Measurements from ENCODE around the gene NIN. TPM values are rescaled to one million over a fixed set of nuclear protein-coding genes. Genes with fewer than 3 reads are reported as not detected.

Gene NIN
- total and polyA plus RNA-seq, 7 donors = 7.3 to 47.7 (median 24.3) TPM

DNA sequence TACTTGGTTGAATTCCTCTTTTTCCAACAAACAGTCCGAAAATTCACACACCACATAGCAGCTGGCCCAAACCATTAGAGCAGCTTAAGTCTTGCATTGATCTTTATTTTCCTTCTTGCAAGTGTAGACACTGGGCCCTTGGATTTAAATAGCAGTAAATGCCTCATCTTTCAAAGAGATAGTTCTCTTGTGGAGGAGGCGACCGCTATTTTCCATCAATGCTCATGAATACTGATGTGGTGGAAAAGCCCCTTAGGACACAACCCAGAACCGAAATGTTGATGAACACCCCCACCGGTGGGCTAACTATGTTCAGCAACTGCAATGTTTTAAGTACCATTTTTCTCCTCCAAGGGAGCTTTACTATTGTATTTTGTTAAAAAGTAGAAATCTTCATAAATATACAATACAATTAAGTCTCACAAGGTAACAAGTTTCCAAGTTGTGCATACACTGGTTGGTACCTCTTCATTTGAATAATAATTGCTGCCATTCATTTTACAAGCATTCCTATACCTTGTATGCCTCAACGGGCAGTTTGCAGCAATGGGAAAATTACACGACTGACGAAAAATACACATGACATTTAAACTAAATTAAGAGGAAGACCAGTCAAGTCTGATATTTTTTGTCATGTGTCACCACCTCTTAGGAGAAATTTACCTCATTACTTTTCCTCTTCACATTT lies 18.0 kb downstream of the NIN start:
- intact Hi-C loops (cut with DNase I) = no loop called here
- WGBS, 3 donors = 83 to 90% (median 88%) methylated on average over 8 of the region's 8 CpGs
- H3K27ac ChIP-seq = no peak overlapping the region

DNA sequence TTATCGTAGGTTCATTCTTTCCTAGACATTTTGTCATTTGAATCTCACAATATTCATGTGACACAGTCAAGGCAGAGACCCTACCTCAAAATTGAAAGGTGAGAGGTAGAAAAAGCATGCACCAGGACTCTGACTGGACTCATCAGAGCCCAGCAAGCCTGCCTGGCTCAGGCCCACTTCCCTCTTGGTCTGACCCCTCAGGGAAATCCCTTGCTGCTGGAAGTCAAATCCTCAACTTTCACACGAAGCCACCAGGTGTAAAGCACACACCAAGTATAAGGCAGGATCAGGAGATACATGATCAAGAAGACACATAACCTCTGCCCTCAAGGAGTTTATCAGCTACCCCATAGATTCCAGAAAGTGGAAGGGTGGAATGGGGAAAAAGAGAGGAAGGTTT lies 18.8 kb downstream of the NIN start:
- H3K9me3 ChIP-seq = no peaks in the 10 kb centered on the region
- H3K27me3 ChIP-seq (ENCODE audit: insufficient read depth in 3 of 3, low read length in 2 of 3) = no peaks in the 10 kb centered on the region
- DNase-seq (no peak), ATAC-seq (no peak)
- no peak overlapping the region for H3K27ac ChIP-seq
- intact Hi-C loops (cut with DNase I) = no loop called here
- TF ChIP-seq, protein P1, sequence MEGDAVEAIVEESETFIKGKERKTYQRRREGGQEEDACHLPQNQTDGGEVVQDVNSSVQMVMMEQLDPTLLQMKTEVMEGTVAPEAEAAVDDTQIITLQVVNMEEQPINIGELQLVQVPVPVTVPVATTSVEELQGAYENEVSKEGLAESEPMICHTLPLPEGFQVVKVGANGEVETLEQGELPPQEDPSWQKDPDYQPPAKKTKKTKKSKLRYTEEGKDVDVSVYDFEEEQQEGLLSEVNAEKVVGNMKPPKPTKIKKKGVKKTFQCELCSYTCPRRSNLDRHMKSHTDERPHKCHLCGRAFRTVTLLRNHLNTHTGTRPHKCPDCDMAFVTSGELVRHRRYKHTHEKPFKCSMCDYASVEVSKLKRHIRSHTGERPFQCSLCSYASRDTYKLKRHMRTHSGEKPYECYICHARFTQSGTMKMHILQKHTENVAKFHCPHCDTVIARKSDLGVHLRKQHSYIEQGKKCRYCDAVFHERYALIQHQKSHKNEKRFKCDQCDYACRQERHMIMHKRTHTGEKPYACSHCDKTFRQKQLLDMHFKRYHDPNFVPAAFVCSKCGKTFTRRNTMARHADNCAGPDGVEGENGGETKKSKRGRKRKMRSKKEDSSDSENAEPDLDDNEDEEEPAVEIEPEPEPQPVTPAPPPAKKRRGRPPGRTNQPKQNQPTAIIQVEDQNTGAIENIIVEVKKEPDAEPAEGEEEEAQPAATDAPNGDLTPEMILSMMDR (IDR thresholded peaks at IDR 0.05) = no peak
- no peaks in the 10 kb centered on the region for H3K36me3 ChIP-seq (ENCODE audit: insufficient read depth in 1 of 2, low read depth in 1 of 2)
- H3K4me1 ChIP-seq = peaks cover 20% of the 10 kb centered on the region
- no peak overlapping the region for H3K4me3 ChIP-seq
- 71 to 92% (median 86%) methylated on average over 2 of the region's 2 CpGs for WGBS, 3 donors

More for the DNA sequence above, 18.0 kb downstream of the NIN start:
- H3K9me3 ChIP-seq = no peaks in the 10 kb centered on the region
- H3K27me3 ChIP-seq (ENCODE audit: insufficient read depth in 3 of 3, low read length in 2 of 3) = no peaks in the 10 kb centered on the region
- peaks cover 22% of the 10 kb centered on the region for H3K4me1 ChIP-seq
- no peaks in the 10 kb centered on the region for H3K36me3 ChIP-seq (ENCODE audit: insufficient read depth in 1 of 2, low read depth in 1 of 2)
- ATAC-seq (no peak), DNase-seq (no peak)
- TF ChIP-seq, protein P1 (IDR thresholded peaks at IDR 0.05) = no peak
- no peak overlapping the region for H3K4me3 ChIP-seq

DNA sequence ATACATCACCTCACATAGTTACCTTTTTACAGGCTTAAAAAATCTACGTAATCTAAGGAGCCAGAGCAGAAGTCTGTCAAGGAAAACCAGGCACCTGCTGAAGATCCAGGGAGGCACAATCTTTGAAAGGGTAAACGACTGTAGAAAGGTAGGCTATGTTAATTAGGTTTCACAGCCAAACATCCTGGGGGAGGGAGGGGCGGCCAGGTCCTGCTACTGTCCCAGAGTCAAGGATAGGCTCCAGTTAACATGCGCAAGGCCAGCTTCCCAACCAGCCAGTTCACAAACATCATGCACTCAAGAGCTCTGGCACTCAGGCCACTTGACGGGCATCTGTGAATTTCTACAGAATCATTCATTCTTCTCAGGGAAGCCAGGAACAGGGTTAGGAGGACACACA lies 22.9 kb downstream of the NIN start:
- Histone ChIP-seq H3K27me3 (ENCODE audit: insufficient read depth in 3 of 3, low read length in 2 of 3) (no peaks in the 10 kb centered on the region), H3K4me3 (no peak overlapping the region), H3K9me3 (no peaks in the 10 kb centered on the region), H3K4me1 (peaks cover 12% of the 10 kb centered on the region), H3K27ac (no peak overlapping the region), H3K36me3 (ENCODE audit: insufficient read depth in 1 of 2, low read depth in 1 of 2) (peaks cover 0 to 9% of the 10 kb centered on the region in 2 donors)
- TF ChIP-seq, protein P1 (IDR thresholded peaks at IDR 0.05) = no peak
- DNase-seq = no peak
- 81 to 84% (median 83%) methylated on average over 5 of the region's 5 CpGs for WGBS, 3 donors
- ATAC-seq = no peak
- intact Hi-C loops (cut with DNase I) = no loop called here

DNA sequence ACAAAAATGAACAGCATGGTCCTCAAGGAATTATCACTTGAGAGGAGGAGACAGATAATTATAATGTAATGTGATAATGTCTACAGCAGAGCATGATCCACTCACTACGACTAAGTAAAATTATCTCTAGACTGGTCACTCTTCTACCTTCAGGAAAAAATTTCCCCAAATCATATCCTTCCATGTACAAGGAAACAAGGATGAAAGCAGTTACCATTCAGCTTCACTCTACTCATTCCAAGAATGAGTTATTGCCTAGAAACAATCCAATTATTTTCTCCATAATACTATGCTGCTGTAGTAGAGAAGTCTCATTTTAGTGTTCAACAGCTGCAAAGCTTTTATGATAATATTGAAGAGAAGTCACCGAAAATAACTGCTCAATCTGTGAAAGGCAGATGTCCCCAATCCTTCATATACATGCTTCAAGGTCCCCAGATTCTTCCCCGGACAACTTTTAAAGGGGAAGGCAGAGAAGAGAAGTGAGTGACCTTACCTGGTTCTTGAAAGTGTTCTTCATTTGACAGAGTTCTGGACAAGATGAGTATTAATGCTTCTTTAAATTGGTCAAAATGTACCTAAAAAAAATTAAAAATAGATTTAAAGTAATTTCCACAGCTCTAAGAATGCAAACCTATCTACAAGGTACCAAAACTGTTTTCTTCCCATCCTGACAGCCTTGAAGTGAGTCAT lies 24.6 kb downstream of the NIN start:
- Histone ChIP-seq H3K9me3 (no peaks in the 10 kb centered on the region), H3K4me1 (peaks cover 22% of the 10 kb centered on the region), H3K4me3 (no peak overlapping the region), H3K27me3 (ENCODE audit: insufficient read depth in 3 of 3, low read length in 2 of 3) (no peaks in the 10 kb centered on the region), H3K36me3 (ENCODE audit: insufficient read depth in 1 of 2, low read depth in 1 of 2) (peaks cover 0 to 9% of the 10 kb centered on the region in 2 donors), H3K27ac (no peak overlapping the region)
- DNase-seq = no peak
- intact Hi-C loops (cut with DNase I) = no loop called here
- TF ChIP-seq, protein P1 (IDR thresholded peaks at IDR 0.05) = no peak
- no peak for ATAC-seq
- WGBS, 3 donors = 42 to 61% (median 45%) methylated on average over 3 of the region's 3 CpGs

Data from psoas muscle (tissue), 8 donors.